Esophagus muscularis mucosa (tissue), 3 donors: ENCODE data around the gene DBP.

Experiments used
- CTCF ChIP-seq, 3 experiments: fragments of 200-600 bp in 2 of 3; fragments of 450-650 bp in 1 of 3; sonication (generic) in 2 of 3; IDR thresholded peaks; one replicate each; pipeline ENCODE4 v1.5.1; 2017 to 2019; ENCODE audit warnings: antibody characterized with exemption in 3 of 3, mild to moderate bottlenecking in 2 of 3, moderate library complexity in 1 of 3
- POLR2A ChIP-seq: fragments of 450-650 bp; IDR thresholded peaks from one replicate; pipeline ENCODE4 v1.6.1; 2017; ENCODE audit warnings: antibody characterized with exemption, moderate library complexity, mild to moderate bottlenecking, low read depth

- TF ChIP-seq CTCF (IDR thresholded peaks at IDR 0.05) (no peak), POLR2A (no peak)
Observed at GRCh38 chr19:48676887-48677286, 39.7 kb upstream of the DBP start.
